GM10266 (cell line): ENCODE measurements around the gene MUSTN1.

Source experiments
- DNase-seq: peaks from one replicate; pipeline ENCODE4 v3.0.0; 2012; ENCODE audit errors: extremely low spot score
- TF ChIP-seq, protein P1 (sequence below): IDR thresholded peaks from 2 replicates; pipeline ENCODE4 v1.5.1; 2012; ENCODE audit warnings: mild to moderate bottlenecking, low read depth; ENCODE audit not compliant: control insufficient read depth, insufficient read depth; ENCODE audit errors: missing control alignments

The MUSTN1 gene

DNA sequence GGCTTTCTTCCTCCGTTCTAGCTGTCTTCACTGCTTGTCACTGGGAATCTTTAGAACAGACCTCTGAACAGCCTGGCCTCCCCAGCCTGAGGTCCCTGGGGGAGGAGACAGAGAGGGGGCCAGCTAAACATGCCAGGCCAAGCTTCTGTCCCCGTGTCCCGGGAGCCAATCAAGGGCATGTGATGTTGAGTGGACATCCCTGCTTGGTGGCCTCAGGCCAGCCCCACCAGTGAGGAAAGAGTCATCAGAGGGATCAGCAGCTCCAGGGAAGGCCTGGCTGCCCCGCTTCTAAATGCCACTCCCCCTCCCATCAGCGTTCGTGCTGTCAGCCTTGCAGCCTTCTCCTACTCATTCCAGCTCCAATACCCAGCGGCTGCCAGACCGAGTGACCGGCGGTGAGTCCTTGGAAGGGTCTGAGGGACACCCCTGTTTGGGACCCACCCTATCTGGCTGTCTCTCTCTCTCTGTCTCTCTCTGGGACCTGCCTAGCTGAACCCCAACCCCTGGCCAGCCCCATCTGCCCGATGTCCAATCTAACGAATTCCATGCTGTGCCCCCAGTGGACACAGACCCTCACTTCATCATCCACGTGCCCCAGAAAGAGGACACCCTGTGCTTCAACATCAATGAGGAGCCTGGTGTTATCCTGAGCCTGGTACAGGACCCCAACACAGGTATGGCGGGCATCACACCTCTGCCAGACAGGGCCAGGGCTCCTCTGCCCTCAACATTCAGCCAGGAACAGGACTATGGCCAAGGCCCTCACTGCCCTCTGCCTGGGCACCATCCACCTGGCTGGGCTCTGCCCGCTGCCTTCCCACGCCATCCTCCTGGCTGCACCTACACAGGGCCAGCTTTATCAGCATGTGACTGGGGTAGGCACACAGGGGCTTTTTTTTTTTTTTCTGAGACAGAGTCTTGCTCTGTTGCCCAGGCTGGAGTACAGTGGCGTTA, 46.9 kb downstream of the MUSTN1 start:
- TF ChIP-seq, protein P1, sequence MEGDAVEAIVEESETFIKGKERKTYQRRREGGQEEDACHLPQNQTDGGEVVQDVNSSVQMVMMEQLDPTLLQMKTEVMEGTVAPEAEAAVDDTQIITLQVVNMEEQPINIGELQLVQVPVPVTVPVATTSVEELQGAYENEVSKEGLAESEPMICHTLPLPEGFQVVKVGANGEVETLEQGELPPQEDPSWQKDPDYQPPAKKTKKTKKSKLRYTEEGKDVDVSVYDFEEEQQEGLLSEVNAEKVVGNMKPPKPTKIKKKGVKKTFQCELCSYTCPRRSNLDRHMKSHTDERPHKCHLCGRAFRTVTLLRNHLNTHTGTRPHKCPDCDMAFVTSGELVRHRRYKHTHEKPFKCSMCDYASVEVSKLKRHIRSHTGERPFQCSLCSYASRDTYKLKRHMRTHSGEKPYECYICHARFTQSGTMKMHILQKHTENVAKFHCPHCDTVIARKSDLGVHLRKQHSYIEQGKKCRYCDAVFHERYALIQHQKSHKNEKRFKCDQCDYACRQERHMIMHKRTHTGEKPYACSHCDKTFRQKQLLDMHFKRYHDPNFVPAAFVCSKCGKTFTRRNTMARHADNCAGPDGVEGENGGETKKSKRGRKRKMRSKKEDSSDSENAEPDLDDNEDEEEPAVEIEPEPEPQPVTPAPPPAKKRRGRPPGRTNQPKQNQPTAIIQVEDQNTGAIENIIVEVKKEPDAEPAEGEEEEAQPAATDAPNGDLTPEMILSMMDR: no peak

DNA sequence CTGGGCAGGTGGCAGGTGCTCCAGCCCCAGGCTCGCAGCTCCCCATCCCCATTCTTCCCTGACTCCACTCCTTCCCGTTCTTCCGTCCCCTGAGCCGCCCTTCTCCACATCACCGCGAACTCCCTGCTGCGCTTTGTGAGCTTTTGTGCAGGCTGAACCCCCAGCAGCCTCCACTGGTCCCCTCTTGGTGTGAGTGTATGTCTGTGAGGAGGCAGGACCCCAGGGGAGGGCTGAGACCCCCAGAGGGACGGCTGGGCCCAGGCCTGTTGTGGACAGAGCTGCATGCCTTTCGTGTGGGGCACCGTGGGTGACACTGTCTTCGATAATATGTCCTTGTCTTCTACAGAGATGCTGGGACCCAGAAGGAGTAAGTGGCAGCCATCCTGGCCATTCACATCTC, 47.6 kb downstream of the MUSTN1 start:
- TF ChIP-seq, protein P1: no peak
- no peak for DNase-seq

More for the DNA sequence above, 46.9 kb downstream of the MUSTN1 start:
- no peak for DNase-seq

DNA sequence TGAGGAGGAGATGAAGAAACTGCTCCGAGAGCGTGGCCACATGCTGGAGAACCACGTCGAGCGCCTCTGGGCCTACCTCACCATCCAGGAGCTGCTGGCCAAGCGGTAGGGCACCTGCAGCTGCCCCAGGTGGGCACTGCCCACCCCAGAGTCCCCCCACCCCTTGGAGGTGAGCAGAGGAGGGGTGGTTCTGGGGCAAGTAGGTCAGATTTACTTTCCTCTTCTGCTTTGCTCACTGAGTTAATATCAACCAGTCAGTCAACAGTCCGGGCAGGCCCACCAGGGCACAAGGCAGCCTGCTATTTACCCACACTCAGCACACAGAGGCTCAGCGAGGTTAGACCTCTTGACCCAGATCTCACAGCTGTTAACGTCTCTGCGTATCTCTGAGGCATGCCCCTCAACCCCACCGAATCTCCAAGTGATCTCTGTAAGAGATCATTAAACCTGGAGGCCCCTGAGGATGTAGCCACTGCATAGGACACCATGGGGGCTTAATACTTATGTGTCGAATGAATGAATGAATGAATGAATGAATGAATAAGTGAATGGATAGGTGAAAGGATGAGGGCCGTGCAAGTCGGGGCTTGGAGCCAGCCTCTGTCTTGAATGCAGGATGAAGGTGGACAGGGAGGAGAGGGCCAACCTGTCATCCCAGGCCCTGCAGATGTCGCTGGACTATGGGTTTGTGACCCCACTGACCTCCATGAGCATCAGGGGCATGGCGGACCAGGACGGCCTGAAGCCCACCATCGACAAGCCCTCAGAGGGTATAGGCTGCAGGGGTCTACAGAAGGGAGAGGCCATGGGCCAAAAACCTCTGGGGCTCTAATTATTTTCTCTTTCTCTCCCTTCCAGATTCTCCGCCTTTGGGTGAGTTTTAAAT, 48.2 kb downstream of the MUSTN1 start:
- TF ChIP-seq, protein P1: no peak
- no peak for DNase-seq

DNA sequence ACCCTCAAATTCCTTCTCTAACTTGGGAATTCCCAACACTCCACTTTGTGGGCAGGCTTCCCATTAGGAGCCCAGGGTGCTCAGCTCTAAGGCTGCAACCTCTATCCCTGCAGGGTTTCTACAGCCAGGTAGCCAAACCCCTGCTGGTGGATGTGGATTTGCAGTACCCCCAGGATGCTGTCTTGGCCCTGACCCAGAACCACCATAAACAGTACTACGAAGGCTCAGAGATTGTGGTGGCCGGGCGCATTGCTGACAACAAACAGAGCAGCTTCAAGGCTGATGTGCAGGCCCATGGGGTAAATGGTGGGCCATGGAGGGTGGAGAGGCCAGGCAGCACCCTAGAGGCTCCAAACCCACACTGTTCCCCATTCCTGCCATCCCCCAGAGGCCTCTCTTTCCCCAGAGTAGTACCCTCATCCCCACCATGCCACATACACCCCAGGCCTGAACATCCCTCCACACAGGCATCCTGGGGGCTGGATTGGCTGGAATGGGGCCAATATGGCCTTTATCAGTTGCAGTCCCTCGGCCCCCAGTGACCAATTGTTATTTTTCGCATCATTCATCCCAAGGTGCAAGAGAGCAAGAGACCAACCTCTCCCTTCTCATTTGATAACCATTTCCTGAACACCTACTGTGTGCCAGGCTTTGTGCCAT, 49.8 kb downstream of the MUSTN1 start:
- no peak for DNase-seq
- TF ChIP-seq, protein P1: no peak

DNA sequence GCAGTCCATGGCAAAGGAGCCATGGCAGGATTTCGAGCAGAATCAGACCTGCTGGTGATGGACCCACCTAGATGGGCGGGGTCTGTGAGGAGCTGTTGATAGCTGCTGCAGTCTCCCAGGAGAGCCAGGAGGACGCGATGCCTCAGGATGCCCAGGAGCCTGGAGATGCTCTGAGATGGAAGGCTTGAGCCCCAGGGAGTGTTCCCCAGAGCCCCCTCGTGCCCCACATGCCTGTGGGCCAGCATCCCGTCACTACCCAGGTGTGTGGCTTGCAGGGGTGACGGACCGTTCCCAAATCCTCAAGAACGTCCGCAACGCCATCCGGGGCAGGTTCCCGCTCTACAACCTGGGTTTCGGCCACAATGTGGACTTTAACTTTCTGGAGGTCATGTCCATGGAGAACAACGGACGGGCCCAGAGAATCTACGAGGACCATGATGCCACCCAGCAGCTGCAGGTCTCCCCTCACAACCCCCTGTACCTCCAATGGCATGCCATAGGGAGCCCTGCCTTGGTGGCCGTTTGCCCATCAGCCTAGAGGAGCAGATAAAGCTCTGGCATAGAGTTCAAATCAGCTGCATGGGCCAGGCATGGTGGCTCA, 50.7 kb downstream of the MUSTN1 start:
- TF ChIP-seq, protein P1: no peak
- DNase-seq: no peak

DNA sequence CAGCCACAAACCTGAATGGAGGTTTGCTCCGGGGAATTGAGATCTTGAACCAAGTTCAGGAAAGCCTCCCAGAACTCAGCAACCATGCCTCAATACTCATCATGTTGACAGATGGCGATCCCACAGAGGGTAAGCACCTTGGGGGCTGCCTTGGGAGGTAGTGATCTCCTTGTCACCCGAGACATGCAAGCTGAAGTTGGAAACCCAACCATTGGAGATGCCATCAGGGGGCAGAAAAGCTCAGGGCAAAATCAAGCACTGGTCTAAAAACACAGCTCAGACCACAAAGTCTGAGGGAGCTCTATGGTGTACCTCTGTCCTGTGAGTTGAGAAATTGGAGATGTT, 51.6 kb downstream of the MUSTN1 start:
- TF ChIP-seq, protein P1: no peak
- no peak for DNase-seq
